ENCODE results near the gene BRIP1. TPM values are rescaled to one million over a fixed set of nuclear protein-coding genes. Genes with fewer than 3 reads are reported as not detected.

Gene BRIP1
- total RNA-seq, 4 donors from 2014 or later = 0.13 to 0.42 (median 0.31) TPM

DNA sequence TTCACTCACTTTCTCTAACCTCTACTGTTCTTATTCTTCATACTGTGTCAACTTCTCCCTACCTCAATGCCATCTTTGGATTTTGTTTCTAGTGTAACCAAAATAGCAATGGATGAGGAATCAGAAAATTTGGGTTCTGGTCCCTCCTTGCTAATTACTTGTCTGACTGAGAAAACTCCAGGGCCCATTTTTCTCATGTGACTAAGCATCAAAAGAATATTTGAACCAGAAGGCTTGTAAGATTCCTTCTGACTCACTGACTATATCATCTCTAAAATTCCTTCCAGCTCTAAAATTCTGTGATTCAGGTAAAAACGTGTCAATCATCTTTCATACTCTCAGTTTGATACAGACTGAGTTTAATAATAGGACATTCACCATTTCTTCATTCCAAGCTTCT is 57.9 kb downstream of the BRIP1 start:
- TF ChIP-seq POLR2AphosphoS5 (IDR thresholded peaks at IDR 0.05) (no peak), EP300 (IDR thresholded peaks at IDR 0.05) (no peak), CTCF (IDR thresholded peaks at IDR 0.05) (no peak), POLR2A (IDR thresholded peaks at IDR 0.05; ENCODE audit: low read depth) (no peak)
- 72% methylated on average over 1 of the region's 1 CpG for WGBS

DNA sequence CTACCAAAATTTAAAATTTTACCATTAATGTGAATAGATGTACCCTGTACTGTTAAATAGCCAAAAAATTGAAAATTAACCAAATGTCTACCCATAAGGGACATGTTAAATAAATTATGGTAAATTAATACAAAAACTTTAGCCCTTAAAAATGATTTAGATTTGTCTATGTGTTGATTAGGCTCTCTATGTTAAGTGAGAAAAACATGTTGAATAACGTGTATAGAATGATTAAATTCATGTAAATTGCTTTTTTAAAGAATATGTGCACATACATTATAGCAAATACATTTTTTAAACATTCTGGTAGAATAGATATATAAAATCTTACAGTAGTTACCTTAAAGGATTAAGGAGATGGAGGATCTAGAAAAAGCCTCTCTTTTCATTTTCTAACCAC is 59.5 kb downstream of the BRIP1 start:
- Histone ChIP-seq H3K27me3 (no peaks in the 10 kb centered on the region), H3K9me3 (no peaks in the 10 kb centered on the region), H3K4me3 (no peak overlapping the region), H3K4me1 (no peaks in the 10 kb centered on the region), H3K27ac (replicated peaks in 1 of 4) (no peak overlapping the region), H3K36me3 (no peaks in the 10 kb centered on the region)
- intact Hi-C loops (cut with DNase I) = no loop called here
- DNase-seq (ENCODE audit: extremely low spot score) = no peak
- TF ChIP-seq POLR2A (IDR thresholded peaks at IDR 0.05; ENCODE audit: low read depth) (no peak), CTCF (IDR thresholded peaks at IDR 0.05) (no peak)
- WGBS = 98% methylated on average over 1 of the region's 1 CpG

More for the DNA sequence above, 57.9 kb downstream of the BRIP1 start:
- Histone ChIP-seq H3K27me3 (no peaks in the 10 kb centered on the region), H3K9me3 (no peaks in the 10 kb centered on the region), H3K27ac (replicated peaks in 1 of 4) (no peak overlapping the region), H3K4me1 (no peaks in the 10 kb centered on the region), H3K4me3 (no peak overlapping the region), H3K36me3 (no peaks in the 10 kb centered on the region)
- no peak for DNase-seq (ENCODE audit: extremely low spot score)
- intact Hi-C loops (cut with DNase I) = no loop called here

DNA sequence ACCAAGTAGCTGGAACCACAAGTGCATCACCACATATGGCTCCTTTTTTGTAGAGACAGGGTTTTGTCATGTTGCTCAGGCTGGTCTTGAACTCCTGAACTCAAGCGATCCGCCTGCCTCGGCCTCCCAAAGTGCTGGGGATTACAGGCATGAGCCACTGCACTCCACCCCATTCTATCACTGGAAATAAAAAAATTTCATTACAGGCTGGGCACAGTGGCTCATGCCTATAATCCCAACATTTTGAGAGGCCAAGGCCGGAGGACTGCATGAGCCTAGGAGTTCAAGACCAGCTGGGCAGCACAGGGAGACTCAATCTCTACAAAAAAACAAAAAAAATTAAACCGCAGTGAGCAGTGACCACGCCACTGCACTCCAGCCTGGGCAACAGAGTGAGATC is 60.1 kb downstream of the BRIP1 start:
- TF ChIP-seq CTCF (IDR thresholded peaks at IDR 0.05) (no peak), EP300 (IDR thresholded peaks at IDR 0.05) (no peak), POLR2A (IDR thresholded peaks at IDR 0.05; ENCODE audit: low read depth) (no peak), POLR2AphosphoS5 (IDR thresholded peaks at IDR 0.05) (no peak)

GRCh38 chr17:61799812-61800484 is 63.4 kb downstream of the BRIP1 start:
- Histone ChIP-seq H3K4me1 (no peaks in the 10 kb centered on the region), H3K36me3 (no peaks in the 10 kb centered on the region), H3K4me3 (no peak overlapping the region), H3K27me3 (no peaks in the 10 kb centered on the region), H3K27ac (replicated peaks in 1 of 4) (no peak overlapping the region), H3K9me3 (no peaks in the 10 kb centered on the region)
- intact Hi-C loops (cut with DNase I) = no loop called here
- 100% methylated on average over 1 of the region's 1 CpG for WGBS
- no peak for DNase-seq (ENCODE audit: extremely low spot score)
- TF ChIP-seq CTCF (IDR thresholded peaks at IDR 0.05) (no peak), POLR2A (IDR thresholded peaks at IDR 0.05; ENCODE audit: low read depth) (no peak), POLR2AphosphoS5 (IDR thresholded peaks at IDR 0.05) (no peak), EP300 (IDR thresholded peaks at IDR 0.05) (no peak)

More for the DNA sequence above, 60.1 kb downstream of the BRIP1 start:
- H3K4me1 ChIP-seq = no peaks in the 10 kb centered on the region
- H3K27ac ChIP-seq (replicated peaks in 1 of 4) = no peak overlapping the region
- no peaks in the 10 kb centered on the region for H3K9me3 ChIP-seq
- no peak for DNase-seq (ENCODE audit: extremely low spot score)
- H3K27me3 ChIP-seq = no peaks in the 10 kb centered on the region
- intact Hi-C loops (cut with DNase I) = no loop called here
- no peaks in the 10 kb centered on the region for H3K36me3 ChIP-seq
- 96% methylated on average over 6 of the region's 6 CpGs for whole genome bisulfite sequencing
- no peak overlapping the region for H3K4me3 ChIP-seq

DNA sequence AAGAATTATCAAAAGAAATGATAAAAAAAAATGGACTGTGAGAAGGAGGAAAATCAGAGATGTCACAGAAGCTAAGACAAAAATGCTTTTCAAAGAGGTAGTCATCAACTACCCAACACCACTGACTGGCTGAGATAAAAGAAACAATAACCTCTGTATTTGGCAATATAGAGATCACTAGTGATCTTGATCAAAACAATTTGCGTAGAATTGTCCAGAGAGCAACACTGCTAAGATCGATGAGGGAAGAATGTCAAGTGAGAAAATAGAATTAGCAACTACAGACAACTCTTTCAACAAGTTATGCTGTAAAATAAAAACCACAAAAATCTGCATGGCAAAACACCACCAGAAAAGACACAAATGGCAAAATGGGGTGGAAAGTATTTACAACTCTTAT is 66.0 kb downstream of the BRIP1 start:
- intact Hi-C loops (cut with DNase I) = no loop called here
- H3K9me3 ChIP-seq = no peaks in the 10 kb centered on the region
- no peak for DNase-seq (ENCODE audit: extremely low spot score)
- no peaks in the 10 kb centered on the region for H3K27me3 ChIP-seq
- TF ChIP-seq CTCF (IDR thresholded peaks at IDR 0.05) = no peak
- WGBS = 96% methylated on average over 2 of the region's 2 CpGs
- no peak overlapping the region for H3K27ac ChIP-seq (replicated peaks in 1 of 4)
- no peaks in the 10 kb centered on the region for H3K4me1 ChIP-seq
- no peak overlapping the region for H3K4me3 ChIP-seq
- no peaks in the 10 kb centered on the region for H3K36me3 ChIP-seq
